Right cardiac atrium (tissue), 5 donors: Measurements from ENCODE around the gene DSCAML1. TPM values are rescaled to one million over a fixed set of nuclear protein-coding genes. Genes with fewer than 3 reads are reported as not detected.

Experiments
- ATAC-seq, 2 donors: fragments of 200-7000 bp; cut with Tn5 transposase; one replicate each; pipeline versions ENCODE4 v1.8.0 to v1.9.1; 2020; ENCODE audit warnings: moderate library complexity in 2 of 2, mild to moderate bottlenecking in 1 of 2
- DNase-seq, 3 donors: peaks; one replicate each; pipeline ENCODE4 v3.0.0-alpha.2; 2020
- H3K27ac ChIP-seq: one replicate; pipeline ENCODE4 v1.5.1; 2013; ENCODE audit warnings: mild to moderate bottlenecking, low read length, control low read depth, moderate library complexity
- H3K27me3 ChIP-seq: one replicate; pipeline ENCODE4 v1.6.1; 2013; ENCODE audit not compliant: control insufficient read depth, insufficient read depth
- H3K4me1 ChIP-seq: one replicate; pipeline ENCODE4 v1.6.1; 2013; ENCODE audit warnings: low read length; ENCODE audit not compliant: control insufficient read depth, insufficient read depth
- H3K4me3 ChIP-seq: one replicate; pipeline ENCODE4 v1.5.1; 2013; ENCODE audit warnings: low read length, control low read depth
- H3K9me3 ChIP-seq: one replicate; pipeline ENCODE4 v1.6.1; 2013; ENCODE audit warnings: low read length; ENCODE audit not compliant: control insufficient read depth
- WGBS: extraction: QIAGEN DNeasy Blood & Tissue Kit; methylation state at CpG from one replicate; pipeline ENCODE4 v1.1.7; 2013; 5-methylcytosine and 5-hydroxymethylcytosine counted together
- intact Hi-C, 4 donors: fragments of 100-400 bp; cut with DNase I; formaldehyde crosslinking; loops; one replicate each; pipeline versions ENCODE4 v1.11.0 to v1.14.0; 2022 to 2023
- polyA plus RNA-seq: library from polyadenylated mRNA; stranded (reverse); fragments of 200-250 nt; gene quantifications from one replicate; pipeline ENCODE4 v1.2.3, GENCODE V29; 2013
- total RNA-seq, 4 donors: library from RNA; stranded (reverse); fragmentation: NEBNext Ultra II Directional; extraction: Animal tissue kit (Norgen Biotek cat#: 25700); gene quantifications; one replicate each; pipeline ENCODE4 v1.2.1, GENCODE V29; 2021
- donor health status: healthy with polysubstance abuse.
- donor health status: DM: no; HTN: yes; CAD: no.
- donor health status: DM: no; HTN: no; CAD: no.
- donor health status: DM: no; HTN: yes; CAD: no; lungs with severe emphysema.
- donor health status: DM: yes; HTN: yes; CAD: no.

The DSCAML1 gene
- total and polyA plus RNA-seq, 5 donors = 0.45 to 1.4 (median 0.96) TPM

- Histone ChIP-seq H3K4me3 (no peak overlapping the region), H3K27me3 (no peaks in the 10 kb centered on the region), H3K4me1 (no peaks in the 10 kb centered on the region), H3K27ac (no peak overlapping the region), H3K9me3 (no peaks in the 10 kb centered on the region)
- WGBS = 62% methylated on average over 14 of the region's 14 CpGs
- intact Hi-C loops = no loop called here
- DNase-seq (no peak), ATAC-seq (peak in 1 of 2 donors; percentile 51)
These were observed 208.7 kb downstream of the DSCAML1 start for GRCh38 chr11:117588166-117588810.

- Histone ChIP-seq H3K27ac (no peak overlapping the region), H3K27me3 (no peaks in the 10 kb centered on the region), H3K9me3 (no peaks in the 10 kb centered on the region), H3K4me1 (no peaks in the 10 kb centered on the region), H3K4me3 (no peak overlapping the region)
- intact Hi-C loops = no loop called here
- no peak for ATAC-seq
- no peak for DNase-seq
- 93% methylated on average over 6 of the region's 6 CpGs for WGBS
These were observed 209.6 kb downstream of the DSCAML1 start for GRCh38 chr11:117587416-117587815.

- H3K4me1 ChIP-seq = no peaks in the 10 kb centered on the region
- 81% methylated on average over 5 of the region's 5 CpGs for WGBS
- H3K9me3 ChIP-seq = no peaks in the 10 kb centered on the region
- DNase-seq = no peak
- no peak overlapping the region for H3K4me3 ChIP-seq
- no peak overlapping the region for H3K27ac ChIP-seq
- no peak for ATAC-seq
- no peaks in the 10 kb centered on the region for H3K27me3 ChIP-seq
- intact Hi-C loops = no loop called here
These were observed 210.6 kb downstream of the DSCAML1 start for GRCh38 chr11:117586392-117586791.

GRCh38 chr11:117585631-117586030, 211.4 kb downstream of the DSCAML1 start:
- Histone ChIP-seq H3K27me3 (no peaks in the 10 kb centered on the region), H3K4me1 (no peaks in the 10 kb centered on the region), H3K27ac (no peak overlapping the region), H3K9me3 (no peaks in the 10 kb centered on the region), H3K4me3 (no peak overlapping the region)
- no peak for ATAC-seq
- intact Hi-C loops = no loop called here
- DNase-seq = no peak
- 89% methylated on average over 8 of the region's 8 CpGs for WGBS

- intact Hi-C loops = no loop called here
- H3K27ac ChIP-seq = no peak overlapping the region
- WGBS = 70% methylated on average over 9 of the region's 9 CpGs
- H3K4me1 ChIP-seq = no peaks in the 10 kb centered on the region
- H3K9me3 ChIP-seq = no peaks in the 10 kb centered on the region
- no peak for DNase-seq
- H3K4me3 ChIP-seq = no peak overlapping the region
- H3K27me3 ChIP-seq = no peaks in the 10 kb centered on the region
- no peak for ATAC-seq
These were observed 212.8 kb downstream of the DSCAML1 start for GRCh38 chr11:117584056-117584830.

GRCh38 chr11:117583063-117583801, 213.8 kb downstream of the DSCAML1 start:
- Histone ChIP-seq H3K27me3 (no peaks in the 10 kb centered on the region), H3K4me3 (no peak overlapping the region), H3K4me1 (no peaks in the 10 kb centered on the region), H3K27ac (no peak overlapping the region), H3K9me3 (no peaks in the 10 kb centered on the region)
- DNase-seq (peak; percentile 37 to 87 (median 74)), ATAC-seq (peak; percentile 45 to 60)
- WGBS = 47% methylated on average over 15 of the region's 15 CpGs
- intact Hi-C loops = no loop called here

GRCh38 chr11:117582433-117582832, 214.6 kb downstream of the DSCAML1 start:
- Histone ChIP-seq H3K4me1 (no peaks in the 10 kb centered on the region), H3K4me3 (no peak overlapping the region), H3K9me3 (no peaks in the 10 kb centered on the region), H3K27ac (no peak overlapping the region), H3K27me3 (no peaks in the 10 kb centered on the region)
- ATAC-seq (no peak), DNase-seq (no peak)
- WGBS = 91% methylated on average over 6 of the region's 6 CpGs
- intact Hi-C loops = no loop called here

GRCh38 chr11:117580866-117581265, 216.2 kb downstream of the DSCAML1 start:
- no peak for ATAC-seq
- no peaks in the 10 kb centered on the region for H3K27me3 ChIP-seq
- H3K9me3 ChIP-seq = no peaks in the 10 kb centered on the region
- no peak overlapping the region for H3K4me3 ChIP-seq
- H3K27ac ChIP-seq = no peak overlapping the region
- intact Hi-C loops = no loop called here
- no peaks in the 10 kb centered on the region for H3K4me1 ChIP-seq
- 80% methylated on average over 6 of the region's 6 CpGs for WGBS
- no peak for DNase-seq

- no peaks in the 10 kb centered on the region for H3K4me1 ChIP-seq
- H3K27ac ChIP-seq = no peak overlapping the region
- no peaks in the 10 kb centered on the region for H3K9me3 ChIP-seq
- no peak for DNase-seq
- no peak for ATAC-seq
- no peak overlapping the region for H3K4me3 ChIP-seq
- H3K27me3 ChIP-seq = no peaks in the 10 kb centered on the region
- WGBS = 84% methylated on average over 2 of the region's 2 CpGs
- intact Hi-C loops = no loop called here
These were observed 217.9 kb downstream of the DSCAML1 start for GRCh38 chr11:117579161-117579560.

GRCh38 chr11:117575856-117576255, 221.2 kb downstream of the DSCAML1 start:
- H3K9me3 ChIP-seq = no peaks in the 10 kb centered on the region
- intact Hi-C loops = no loop called here
- WGBS = 93% methylated on average over 4 of the region's 4 CpGs
- H3K27me3 ChIP-seq = no peaks in the 10 kb centered on the region
- H3K27ac ChIP-seq = no peak overlapping the region
- no peak for DNase-seq
- H3K4me1 ChIP-seq = no peaks in the 10 kb centered on the region
- no peak overlapping the region for H3K4me3 ChIP-seq
- no peak for ATAC-seq

- no peak for DNase-seq
- no peaks in the 10 kb centered on the region for H3K4me1 ChIP-seq
- no peaks in the 10 kb centered on the region for H3K27me3 ChIP-seq
- WGBS = 87% methylated on average over 3 of the region's 3 CpGs
- no peaks in the 10 kb centered on the region for H3K9me3 ChIP-seq
- intact Hi-C loops = no loop called here
- no peak for ATAC-seq
- H3K4me3 ChIP-seq = no peak overlapping the region
- H3K27ac ChIP-seq = no peak overlapping the region
These were observed 222.5 kb downstream of the DSCAML1 start for GRCh38 chr11:117574551-117574950.
